ENCODE data around the gene EIF4E1B.

DNA sequence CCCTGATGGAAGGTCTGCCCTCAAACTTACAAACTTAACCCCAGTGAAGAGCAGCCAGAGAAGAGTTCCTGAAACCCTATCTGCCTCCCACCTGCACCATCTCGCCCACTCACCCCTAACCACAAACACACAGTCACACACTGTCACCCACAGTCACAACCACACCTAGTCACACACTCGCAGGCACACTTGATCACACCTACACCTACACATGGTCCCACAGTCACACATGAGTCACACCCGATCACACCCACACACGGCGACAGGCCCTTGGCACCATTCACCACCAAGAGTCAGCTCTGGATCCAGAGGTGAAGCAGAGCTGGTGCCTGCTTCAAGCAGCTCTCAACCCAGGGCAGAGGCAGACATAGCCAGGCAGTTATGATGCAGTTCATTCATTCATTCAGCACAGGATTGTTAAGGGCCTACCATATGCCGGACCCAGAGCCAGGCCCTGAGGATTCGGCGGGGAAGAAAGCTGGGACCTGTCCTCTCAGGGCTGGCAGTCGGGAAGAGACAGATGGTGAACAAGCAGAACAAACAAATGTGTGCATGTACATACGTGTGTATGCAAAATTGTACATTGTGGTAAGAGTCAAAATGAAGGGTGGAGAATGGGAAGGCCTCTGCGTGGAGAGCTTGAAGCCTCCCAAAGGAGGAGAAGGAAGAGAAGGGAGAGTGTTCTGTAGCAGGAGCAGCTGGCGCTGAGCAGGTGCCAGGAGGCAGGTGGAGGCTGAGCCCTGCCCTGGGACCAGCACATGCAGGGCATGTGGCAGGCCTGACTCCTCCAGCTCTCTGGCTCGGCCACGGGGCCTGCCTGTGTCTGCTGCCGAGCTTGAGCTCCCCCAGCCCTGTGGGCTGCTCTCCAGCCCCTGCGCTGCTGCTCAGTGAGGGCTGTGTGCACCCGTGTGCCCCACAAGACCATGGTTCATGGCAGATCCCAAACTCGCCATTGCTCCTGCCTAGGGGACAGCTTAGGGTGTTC lies 23.2 kb downstream of the EIF4E1B start:
- TF ChIP-seq, protein P1, sequence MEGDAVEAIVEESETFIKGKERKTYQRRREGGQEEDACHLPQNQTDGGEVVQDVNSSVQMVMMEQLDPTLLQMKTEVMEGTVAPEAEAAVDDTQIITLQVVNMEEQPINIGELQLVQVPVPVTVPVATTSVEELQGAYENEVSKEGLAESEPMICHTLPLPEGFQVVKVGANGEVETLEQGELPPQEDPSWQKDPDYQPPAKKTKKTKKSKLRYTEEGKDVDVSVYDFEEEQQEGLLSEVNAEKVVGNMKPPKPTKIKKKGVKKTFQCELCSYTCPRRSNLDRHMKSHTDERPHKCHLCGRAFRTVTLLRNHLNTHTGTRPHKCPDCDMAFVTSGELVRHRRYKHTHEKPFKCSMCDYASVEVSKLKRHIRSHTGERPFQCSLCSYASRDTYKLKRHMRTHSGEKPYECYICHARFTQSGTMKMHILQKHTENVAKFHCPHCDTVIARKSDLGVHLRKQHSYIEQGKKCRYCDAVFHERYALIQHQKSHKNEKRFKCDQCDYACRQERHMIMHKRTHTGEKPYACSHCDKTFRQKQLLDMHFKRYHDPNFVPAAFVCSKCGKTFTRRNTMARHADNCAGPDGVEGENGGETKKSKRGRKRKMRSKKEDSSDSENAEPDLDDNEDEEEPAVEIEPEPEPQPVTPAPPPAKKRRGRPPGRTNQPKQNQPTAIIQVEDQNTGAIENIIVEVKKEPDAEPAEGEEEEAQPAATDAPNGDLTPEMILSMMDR (IDR thresholded peaks at IDR 0.05) = no peak
- TF ChIP-seq POLR2AphosphoS5 (IDR thresholded peaks at IDR 0.05) = no peak
